ENCODE measurements around the gene ABTB2.
A peak's percentile ranks its signal among the peaks of the same experiment; 100 is the strongest.
"Not testable (repeated sequence)": the region's sequence is repeated elsewhere in the genome, so short reads cannot be mapped to it uniquely, and the experiment has no call there.

Gene ABTB2

DNA sequence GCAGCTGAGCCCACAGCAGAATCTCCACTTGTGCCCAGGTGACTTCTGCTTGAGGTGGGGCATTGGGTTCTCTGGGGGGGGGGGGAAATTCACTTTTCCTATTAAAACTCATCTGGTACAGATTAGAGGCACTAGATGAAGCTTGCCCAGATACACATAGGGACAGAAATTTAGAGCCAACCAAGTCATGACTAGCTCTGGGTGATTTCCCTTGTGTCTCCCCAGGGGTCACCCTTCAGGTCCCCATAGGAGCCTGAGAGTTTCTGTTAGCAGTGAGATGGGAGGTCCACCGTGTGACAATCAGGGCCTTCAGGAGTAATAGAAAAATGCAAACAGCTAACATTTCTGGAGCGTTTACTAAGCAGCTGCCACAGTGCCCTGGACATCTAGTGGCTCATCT lies 175.4 kb downstream of the ABTB2 start:
- DNase-seq: no peak

DNA sequence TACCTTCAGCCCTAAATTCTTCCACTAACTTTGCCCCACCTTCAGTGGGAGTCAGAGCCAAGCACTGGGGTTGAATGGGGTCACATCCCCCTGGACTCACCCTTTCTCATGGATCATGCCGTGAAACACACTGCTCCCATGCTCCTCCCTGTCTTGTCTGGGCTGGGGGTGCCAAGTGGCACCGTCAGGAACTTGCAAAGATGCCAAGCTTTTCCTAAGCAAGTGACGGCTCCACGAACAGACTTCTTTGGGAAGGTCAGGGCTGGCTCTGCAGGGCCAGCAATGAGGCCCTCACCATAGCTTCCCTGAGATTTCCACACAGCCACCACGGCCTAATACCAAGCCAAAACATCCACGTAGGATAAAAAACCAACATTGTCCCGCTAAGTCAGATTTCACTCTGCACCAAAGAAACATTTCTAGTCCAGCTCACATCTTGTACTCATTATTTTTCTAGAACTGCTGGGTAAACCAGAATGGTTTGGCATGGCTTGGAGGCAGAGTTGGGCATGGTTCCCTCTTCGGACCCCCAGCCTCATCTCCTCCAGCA lies 175.9 kb downstream of the ABTB2 start:
- no peak for DNase-seq

DNA sequence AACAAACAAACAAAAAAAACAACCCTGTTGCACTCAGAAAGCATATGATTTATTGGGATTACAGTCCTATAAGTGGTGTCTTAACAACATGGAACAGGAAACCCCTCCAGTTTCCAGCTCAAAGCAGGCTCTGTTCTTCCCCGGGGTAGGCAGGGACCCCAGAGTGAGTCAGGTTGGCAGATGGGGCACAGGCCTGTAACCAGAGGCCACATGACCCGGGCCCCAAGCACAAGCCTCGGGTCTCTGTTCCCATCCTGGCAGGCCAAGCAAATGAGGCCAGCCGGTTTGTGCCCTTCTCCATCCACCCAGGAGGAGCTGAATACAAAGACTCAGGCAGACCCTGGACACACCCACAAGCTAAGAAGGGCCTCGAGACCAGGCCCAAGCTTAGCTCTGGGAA lies 176.6 kb downstream of the ABTB2 start:
- no peak for DNase-seq

DNA sequence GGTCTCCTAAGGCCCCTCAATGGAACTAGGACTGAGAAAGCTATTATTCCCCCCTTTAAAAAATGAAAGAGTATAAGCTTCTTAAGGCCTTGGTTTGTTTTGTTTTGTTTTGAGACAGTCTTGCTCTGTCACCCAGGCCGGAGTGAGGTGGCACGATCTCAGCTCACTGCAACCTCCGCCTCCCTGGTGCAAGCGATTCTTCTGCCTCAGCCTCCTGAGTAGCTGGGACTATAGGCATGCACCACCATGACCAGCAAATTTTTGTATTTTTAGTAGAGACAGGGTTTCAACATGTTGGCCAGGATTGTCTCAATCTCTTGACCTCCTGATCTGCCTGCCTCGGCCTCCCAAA lies 177.0 kb downstream of the ABTB2 start:
- not testable (repeated sequence) for DNase-seq

DNA sequence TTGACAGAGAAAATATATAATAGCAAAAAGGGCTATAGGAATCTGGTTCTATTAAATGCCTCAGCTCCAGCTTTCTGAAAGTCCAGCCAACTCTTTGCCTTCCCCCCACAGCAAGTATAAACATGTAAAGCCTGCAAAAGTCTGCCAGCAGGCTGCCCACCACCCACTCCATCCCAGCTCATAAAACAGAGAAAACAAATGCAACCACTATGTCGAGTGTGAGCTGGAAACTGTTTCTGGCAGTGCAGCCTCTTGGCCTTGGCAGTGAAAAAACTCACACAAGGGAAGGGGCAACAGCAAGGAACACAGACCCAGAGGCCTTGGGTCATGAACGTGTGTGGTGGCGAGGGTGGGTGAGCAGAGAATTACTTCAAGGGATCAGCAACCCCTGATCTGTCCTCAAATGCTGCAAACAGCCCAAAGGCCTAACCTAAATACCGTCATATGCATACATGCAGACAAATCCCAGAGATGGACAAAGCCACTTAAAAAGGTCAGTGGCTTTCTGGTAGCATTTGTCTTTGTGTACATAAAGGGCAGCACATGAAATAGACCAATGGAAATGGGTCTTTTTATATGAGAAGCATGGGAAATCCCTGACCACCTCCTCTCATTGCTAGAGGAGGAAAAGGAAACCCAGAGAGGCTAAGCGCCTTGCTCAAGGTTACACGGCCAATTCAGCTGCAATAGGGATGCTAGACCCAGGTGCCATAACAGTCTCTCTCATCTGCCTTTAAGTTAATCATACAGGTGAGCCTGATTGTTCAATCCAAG lies 177.6 kb downstream of the ABTB2 start:
- no peak for DNase-seq

DNA sequence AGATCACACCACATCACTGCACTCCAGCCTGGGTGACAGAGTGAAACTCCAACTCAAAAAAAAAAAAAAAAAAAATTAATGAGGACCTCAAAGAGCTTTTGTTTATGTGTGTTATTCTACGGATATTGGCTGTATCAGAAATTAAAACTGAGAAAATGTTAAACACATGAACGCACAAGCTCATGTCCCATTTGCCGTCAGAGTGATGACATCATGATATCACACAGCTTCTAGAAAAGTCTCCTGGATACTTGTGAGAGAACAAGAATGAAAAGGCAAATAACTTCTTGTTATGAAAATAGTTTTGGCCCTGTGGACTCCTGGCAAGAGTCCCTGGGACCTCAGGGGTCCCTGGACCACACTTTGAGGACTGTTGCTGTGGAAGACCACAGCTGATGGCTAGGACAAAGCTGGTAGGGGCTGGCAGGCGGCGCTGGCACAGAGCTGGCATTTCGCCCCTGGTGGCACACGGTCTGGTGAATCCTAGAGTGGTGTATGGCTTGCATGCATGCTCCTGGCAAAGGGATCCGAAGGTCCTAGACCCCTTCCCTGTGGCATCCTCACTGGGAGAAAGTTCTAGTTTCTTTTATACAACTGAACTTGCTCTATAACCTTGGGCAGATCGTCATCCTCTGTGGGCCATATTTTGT lies 178.7 kb downstream of the ABTB2 start:
- no peak for DNase-seq

DNA sequence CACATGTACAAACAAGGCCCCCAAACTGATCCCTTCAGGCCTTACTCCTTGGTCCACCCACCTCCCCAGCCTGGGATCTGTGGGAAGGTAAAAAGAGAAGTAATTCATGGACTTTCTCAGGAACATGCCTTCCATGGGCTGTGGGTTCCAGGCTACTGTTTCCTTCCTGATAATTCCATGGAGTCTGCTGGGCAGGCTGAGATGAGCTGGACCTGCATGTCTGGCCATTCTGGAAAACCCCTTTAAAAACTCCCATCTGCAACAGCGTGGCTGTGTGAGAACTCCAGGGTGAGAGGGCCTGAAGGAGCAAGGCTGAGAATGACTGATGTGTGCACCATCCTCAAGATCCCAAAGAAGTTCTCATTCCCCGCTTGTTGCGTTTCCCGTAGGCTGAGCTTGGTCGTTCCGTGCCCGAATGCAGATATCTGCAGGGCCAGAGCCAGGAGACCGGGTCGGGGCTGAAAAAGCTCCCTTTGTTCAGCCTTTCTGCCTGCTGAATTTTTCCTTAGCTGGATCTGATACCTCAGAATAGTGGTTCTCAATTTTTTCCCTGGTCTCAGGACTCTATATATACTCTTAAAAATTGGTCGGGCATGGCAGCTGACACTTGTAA lies 179.5 kb downstream of the ABTB2 start:
- no peak for DNase-seq

DNA sequence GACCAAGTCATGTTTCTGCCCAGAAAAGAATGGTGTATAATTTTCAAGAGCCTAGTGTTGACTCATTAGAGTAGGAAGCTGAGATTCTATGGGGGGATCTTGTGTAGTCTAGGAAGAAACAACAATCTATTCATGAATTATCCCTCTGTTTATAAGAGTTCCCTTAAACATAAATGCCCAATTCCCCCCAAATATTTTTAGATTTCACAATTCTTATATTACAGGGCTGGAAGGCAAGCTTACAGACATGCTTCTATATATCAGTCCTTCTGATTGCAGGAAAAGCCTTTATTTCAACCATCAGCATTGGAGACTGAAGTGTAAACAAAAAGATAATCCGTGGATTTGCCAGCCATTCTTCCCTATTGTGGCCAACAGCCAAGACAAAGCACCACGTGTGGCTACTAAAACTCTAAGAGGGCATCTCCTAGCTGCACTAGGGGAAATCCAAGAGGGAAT lies 181.0 kb downstream of the ABTB2 start:
- DNase-seq: no peak

DNA sequence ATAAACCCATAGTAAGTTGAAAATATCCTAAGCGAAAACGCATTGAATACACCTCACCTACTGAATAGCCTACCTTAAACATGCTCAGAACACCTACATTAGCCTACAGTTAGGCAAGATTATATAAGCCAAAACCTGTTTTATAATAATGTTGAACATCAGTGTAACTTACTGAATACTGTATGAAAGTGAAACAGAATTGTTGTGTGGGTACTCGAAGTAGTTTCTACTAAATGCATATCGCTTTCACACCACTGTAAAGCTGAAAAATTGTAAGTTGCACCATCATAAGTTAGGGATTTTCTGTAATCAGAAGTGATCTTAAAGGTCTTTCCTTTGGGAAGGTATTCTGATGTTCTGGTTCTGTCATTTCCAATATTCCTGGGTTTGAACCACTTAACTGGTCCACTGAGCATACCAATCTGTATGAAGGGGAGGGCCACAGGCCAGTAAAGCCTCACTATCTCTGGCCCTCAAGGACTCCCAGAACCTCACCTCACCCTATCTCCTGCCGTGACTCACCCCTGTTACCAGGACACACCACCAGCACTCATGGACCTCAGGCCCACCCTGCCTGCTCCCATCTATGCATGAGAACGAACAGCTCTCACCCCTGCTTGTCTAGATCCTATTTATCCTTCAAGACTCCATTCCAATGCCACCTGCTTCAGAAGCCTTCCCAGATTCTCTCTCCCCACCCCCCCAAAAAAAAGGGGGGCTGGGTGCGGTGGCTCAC lies 182.4 kb downstream of the ABTB2 start:
- no peak for DNase-seq

DNA sequence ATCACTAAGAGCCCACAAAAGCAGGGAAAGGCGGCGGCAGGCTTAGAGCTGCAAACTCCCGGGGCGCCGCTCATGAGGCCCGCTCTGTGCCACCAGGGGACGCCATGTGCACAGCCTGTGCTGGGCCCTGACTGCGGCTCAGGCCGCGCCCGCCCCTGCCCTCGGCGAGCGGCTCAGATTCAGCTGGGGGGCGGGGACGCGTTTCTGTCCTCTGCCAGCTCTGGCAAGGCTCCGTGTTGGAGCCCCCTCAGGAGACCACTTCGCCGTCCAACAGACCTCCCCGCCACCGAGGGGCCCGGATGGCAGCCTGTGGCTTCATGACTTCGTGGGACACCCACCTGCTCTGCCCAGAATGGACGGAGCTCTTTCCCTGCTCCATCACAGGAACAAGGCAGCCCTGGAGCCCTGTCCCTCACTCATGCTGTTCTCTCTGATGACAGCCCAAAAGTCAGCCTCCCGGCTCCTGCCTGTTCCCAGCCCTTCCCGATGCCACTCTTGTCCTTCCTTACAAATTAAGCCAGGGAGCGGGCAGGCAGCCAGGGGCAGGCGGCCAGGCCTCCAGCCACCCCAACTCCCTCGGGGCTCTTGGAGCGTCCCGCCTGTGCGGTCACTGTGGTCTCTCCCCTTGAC lies 183.3 kb downstream of the ABTB2 start:
- DNase-seq: peak; percentile 41

DNA sequence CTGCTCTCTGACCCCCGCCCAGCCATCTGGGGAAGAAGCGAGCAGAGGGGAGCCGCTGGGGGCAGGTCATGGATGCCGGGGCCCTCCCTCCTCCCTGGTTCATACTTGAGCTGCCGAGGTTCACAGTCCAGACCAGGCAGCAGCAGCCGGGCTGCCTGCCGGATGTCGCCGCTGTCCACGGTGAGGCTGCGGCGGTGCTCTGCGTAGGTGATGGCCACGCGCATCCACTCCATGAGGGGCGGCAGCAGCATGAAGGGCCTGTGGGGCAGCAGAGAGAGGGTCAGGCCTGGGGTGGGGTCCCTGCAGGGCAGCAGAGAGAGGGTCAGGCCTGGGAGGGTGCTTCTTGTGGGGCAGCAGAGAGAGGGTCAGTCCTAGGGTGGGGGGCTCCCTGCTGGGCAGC lies 184.8 kb downstream of the ABTB2 start:
- DNase-seq: no peak

DNA sequence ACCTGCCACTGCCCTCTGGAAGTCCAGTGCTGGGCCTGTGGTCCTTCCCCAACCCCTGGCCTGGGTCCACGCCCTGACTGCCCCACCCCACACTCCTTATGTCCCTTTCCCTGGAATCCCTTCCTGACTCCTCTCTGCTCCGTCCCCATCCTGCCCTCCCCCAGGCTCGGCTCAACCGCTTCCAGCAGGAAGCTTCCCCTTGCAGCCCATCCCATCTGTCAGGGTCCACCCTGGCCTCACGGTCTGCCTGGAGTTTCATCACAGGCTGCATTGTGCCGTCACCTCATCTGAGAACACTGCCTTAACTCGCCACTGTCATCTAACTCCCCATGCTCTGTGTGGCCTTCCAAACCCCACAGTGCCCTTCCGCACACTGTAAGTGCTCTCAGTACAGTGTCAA lies 188.1 kb downstream of the ABTB2 start:
- DNase-seq: no peak

DNA sequence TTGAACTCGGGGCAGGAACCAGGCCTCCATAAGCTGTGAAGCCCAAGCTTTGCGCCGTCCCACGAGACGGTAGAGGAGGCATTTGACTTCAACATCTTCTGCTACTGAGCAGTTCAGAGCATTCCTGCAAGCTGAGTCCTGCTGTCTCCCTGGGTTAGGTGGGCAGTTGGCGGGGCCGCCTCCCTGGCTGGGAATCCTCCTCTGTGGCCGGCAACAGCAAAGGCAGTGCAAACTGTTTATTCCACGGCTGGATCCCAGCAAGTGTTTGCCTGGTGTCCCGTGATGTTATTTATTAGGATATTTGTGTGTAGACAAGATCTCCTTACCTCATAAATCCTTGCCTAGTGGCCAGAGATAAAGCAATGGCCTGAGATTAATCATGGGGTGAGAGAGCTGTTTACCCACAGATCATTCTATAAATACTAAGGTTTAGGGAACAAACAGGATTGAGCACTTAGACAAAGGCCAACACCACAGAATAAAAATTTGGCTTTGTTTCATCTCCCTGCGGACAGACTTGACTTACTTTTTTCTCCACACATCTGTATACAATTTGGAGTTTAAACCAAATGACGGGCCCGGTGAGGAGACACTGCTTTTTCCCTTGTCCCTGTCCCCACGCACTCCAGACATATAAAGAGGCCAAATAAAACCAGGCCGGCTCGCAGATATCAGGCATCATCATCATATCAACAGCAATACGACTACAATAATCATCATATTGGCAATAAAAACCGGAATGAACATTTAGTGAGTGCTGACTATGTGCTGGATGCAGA lies 189.0 kb downstream of the ABTB2 start:
- no peak for DNase-seq

DNA sequence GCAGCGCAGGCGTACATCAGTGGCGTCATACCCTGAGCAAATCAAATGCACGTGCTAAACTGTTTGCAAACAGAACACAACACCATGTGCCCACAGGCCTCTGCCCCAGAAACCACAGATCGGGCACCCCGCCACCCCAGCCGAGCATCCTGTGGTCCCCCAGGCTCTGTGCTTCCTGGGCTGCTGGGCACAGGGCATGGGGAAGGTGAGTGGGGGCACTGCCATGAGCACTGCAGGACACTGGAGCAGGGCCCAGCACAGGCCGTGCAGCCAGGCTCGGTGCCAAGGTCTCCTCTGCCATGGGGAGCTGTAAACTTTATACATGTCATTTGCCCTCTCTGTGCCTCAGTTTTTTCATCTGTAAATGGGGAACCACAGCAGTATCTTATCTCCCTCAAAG lies 189.8 kb downstream of the ABTB2 start:
- no peak for DNase-seq

DNA sequence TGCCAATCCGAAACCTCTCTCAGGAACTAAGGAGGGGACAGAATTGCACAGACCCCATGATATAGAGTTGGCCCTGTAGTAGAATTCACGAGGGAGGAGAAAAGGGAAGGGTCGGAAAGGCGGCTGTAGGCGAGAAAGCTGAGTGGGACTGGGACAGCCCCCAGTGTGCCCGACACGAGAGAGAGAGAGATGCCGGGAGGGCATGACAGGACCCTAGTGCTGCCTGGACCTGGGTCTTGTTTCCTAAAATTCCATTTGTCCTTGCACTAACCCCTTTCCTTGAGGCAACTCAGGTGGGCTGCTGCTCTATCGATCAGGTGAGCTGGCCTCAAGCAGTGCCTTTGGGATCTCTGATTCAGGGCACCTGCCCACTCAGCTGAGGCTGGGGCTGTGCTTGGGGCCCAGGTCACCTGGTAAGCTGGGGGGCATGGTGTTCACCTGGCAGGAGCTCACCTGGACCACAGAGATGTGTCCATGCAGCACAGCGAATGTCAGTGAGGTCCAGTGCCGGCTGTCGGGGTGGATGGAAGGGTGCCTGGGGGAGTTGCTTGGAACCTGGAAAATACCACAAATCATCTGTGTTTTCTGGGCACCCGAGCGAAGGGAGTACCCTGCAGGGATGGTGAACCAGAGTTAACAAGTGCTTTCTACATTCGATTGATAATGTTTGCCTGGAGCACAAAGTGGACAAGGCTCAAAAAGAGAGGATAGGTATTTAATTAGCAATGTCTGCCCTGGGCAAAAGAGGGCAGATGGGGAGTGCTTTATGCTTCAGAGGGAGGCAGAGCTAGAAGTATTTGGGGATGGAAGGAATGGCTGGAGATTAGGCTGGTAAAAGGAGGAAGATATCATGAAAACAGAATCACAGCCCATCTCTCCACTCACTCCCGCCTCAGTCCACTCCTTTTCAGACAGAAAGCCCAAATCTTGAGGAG lies 190.7 kb downstream of the ABTB2 start:
- DNase-seq: no peak

DNA sequence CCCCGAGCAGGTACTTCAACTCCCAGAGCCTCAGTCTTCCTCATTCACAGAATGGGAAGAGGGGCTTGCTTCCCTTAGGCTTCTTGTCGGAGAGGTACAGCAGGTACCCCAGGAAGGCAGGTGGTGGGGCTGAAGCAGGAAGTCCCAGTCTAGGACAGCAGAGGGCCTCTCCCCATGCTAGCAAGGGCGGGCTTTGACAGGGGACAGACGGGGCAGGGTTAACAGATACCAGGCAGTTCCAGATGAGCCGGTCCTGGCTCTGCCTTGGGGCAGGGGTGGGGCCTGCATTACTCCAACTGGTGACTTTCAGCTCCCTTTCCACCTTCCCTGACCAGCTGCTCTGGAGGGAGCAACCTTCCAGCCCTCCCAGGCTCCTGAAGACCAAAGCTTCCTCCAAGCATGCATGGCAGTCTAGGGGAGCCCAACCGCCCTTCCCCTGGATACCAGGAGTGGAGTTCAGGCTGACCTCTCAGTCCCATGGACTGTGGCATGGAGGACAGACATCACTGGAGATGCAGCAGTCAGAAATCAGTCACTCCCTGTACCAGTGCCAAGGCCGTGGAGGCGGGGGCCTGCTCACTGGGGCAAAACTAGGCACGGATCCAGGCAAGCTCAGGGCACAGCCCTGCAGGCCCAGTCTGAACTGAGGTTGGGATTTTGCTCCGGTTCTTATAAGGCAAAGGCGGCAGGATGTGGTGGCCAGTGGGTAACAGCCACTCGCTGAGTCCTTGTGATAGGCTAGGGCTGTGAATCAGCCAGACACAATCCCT lies 191.8 kb downstream of the ABTB2 start:
- DNase-seq: no peak

DNA sequence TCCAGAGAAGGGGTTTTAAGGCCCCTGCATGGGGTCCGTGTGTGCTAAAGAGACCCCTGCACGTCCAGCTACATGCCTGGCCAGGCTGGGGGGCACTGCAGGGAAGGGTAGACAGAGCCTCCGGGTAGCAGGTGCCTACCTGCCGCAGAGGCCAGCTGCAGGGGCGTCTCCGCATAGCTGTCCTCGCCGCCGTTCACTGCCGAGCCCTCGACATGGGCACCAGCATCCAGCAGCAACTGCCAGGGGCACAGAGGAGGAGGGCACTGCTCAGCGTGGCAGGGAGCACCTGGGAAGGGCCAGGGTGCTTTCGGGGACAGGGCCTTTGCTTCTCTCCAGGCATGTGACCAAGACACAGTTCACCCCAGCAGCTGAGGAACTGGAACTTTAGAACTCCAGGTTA lies 192.7 kb downstream of the ABTB2 start:
- DNase-seq: no peak

DNA sequence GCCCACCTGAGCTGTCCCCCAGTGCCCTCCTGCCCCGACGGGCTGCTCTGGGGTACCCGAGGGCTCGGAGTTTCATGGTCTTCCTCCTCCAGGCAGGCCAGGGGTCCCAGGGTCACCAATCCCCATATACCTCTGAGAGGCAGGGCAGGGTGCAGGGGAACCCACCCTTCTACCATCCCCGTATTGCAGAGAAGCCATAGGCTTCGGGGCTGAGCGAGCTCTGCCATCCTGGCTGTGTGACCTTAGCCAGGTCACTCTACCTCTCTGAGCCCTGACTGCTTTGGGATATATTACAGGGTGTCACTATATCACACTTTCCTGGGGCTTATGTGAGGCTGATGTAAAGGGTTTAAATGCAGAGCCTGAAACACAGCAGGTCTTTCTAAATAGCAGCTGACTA lies 195.0 kb downstream of the ABTB2 start:
- no peak for DNase-seq

DNA sequence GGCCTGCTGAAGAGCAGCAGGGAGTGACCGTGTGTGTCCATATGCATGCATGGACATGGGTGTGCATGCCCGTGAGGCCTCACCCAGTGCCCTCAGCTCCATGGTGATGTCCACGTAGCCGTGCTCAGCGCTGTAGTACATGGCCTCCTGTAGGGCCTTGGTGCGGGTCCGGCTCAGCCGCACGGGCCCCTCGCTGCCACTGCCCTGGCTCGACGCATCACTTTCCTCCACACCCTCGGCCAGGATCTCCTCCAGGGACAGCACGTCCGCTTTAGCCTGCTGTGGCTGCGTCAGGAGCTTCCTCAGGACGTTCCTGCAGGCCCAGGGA lies 195.4 kb downstream of the ABTB2 start:
- DNase-seq: no peak

DNA sequence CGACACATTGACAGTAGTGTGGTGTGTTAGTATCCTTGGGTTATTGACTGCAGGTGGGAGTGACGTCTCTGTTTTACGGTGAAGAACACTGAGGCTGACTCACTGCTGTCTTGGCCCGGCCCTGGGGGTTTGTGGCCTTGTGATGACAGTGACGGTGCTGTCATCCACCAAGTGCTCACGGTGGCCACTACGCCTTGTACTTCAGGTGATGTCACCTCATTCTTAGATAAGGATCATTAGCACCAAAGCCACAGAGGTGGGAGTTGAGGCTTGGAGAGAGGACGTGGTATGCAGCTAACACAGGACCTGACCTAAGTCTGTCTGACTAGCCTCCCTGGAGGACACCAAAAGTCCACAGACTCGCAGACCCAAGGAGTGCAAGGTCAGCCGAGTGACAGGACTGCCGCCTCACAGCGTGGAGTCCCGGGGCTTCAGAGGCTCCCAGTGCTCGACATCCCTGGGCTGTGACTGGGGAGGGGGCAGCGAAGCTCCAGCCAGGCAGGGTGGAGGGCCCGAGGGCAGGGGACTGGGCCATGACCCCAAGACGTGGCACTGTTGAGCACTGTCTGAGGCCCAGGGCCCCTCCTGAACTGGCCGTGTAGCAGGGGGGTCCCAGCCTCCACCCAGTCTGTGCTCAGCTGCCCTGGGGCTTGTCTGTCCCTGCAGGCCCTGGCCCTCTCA lies 195.9 kb downstream of the ABTB2 start:
- DNase-seq: no peak

Measured in NCI-H1694 treated with DMSO at 0.1 percent for 48 hours (cell line).